ENCODE measurements around the gene USP3.

DNA sequence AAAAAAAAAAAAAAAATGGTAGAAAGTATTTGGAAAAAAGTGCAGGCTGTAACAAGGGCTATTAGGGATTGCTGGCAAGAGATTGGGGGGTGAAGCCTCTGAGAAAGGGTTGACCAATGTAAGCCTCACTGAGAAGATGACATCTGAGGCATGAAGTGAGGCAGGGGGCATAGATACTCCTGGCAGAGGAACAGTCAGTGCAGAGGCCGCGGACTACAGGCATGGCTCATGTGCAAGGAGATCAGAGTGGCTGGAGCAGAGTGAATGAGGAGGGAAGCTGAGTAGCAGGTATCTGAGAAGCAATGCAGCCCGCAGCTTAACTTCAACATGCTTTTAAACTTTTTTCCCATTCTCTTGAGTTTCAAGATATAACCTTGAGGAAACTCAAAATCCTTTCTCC, 98.2 kb downstream of the USP3 start:
- no peak for TF ChIP-seq EZH2phosphoT487 (IDR thresholded peaks at IDR 0.05; ENCODE audit: insufficient read depth, low read depth)
- no peak for TF ChIP-seq EZH2 (IDR thresholded peaks at IDR 0.05; ENCODE audit: insufficient read depth, poor library complexity, severe bottlenecking)

Measured in GM23248 (cell line).